Measurements from ENCODE around the gene SPINT2. TPM values are rescaled to one million over a fixed set of nuclear protein-coding genes. Genes with fewer than 3 reads are reported as not detected.

Gene SPINT2
- total RNA-seq, 2 donors from 2014 or later, result 11.1 to 52.7 TPM

DNA sequence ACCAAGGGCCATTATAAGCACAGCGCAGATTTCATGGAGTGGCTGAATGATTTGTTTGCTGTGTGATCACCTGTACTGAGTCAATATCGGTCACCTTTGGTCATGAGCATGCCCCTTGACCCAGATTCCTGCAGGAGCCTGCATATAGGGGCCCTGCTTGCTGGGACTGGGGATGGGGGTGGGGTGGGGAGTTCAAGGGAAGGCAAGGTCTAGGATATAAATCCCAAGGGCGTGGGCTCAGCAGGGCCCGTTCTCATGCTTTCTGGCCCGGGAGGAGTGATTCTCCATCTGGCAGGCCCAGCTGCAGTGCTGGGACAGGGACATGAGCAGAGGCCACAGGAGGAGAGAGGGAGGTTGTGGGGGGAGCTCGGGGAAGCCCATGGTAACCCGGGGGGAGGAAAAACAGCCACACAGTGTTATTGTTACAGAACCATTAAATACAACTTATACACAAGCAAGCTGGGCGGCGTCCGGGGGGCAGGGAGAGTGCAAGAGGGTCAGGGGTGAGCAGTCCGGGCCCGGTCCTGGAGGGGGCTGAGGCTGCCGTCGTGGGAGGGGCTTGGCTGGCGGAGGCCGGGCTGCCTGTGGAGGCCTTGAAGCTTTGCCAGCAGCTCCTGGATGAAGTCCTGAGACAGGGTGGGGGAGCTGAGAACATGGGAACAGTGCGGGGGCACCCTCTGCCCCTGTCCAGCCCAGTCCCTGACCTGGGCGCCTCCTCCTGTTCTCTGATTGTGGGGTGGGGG lies 13.4 kb upstream of the SPINT2 start:
- Histone ChIP-seq H3K27ac (peak overlapping the region; percentile 88 to 90), H3K36me3 (no peaks in the 10 kb centered on the region), H3K4me1 (peaks cover 0 to 63% of the 10 kb centered on the region in 2 donors), H3K9me3 (no peaks in the 10 kb centered on the region), H3K4me3 (peak overlapping the region; percentile 19 to 43), H3K27me3 (no peaks in the 10 kb centered on the region)
- peak; percentile 73 for DNase-seq (ENCODE audit: low spot score)
- no peak for TF ChIP-seq CTCF (IDR thresholded peaks at IDR 0.05)

- Histone ChIP-seq H3K27ac (peak overlapping the region; percentile 88 to 90), H3K36me3 (no peaks in the 10 kb centered on the region), H3K9me3 (no peaks in the 10 kb centered on the region), H3K27me3 (no peaks in the 10 kb centered on the region), H3K4me1 (peaks cover 0 to 67% of the 10 kb centered on the region in 2 donors), H3K4me3 (peak overlapping the region; percentile 34 to 43)
- no peak for DNase-seq (ENCODE audit: low spot score)
- no peak for TF ChIP-seq CTCF (IDR thresholded peaks at IDR 0.05)
These were observed 12.8 kb upstream of the SPINT2 start for GRCh38 chr19:38251564-38252051.

DNA sequence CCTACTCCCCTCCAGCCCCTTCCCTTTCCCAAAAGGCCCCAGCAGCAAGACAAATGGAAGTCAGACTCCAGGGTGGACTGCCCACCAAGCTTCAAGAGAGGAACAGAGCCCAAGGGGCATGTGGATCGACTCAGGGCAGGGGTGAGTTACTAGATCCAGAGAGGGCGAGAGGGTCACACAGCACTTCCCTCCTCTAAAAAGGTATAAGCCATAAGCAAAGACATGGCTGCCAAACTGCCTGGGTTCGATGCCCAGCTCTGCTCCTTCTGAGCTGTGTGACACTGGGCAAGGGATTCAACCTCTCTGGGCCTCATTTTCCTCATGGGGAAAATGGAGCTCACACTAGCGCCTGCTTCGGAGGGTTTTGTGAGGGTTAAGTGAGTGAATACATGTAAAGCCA lies 12.0 kb upstream of the SPINT2 start:
- Histone ChIP-seq H3K27me3 (no peaks in the 10 kb centered on the region), H3K4me1 (peaks cover 0 to 67% of the 10 kb centered on the region in 2 donors), H3K4me3 (peak overlapping the region; percentile 34 to 43), H3K9me3 (no peaks in the 10 kb centered on the region), H3K36me3 (no peaks in the 10 kb centered on the region), H3K27ac (peak overlapping the region; percentile 88 to 90)
- no peak for TF ChIP-seq CTCF (IDR thresholded peaks at IDR 0.05)
- DNase-seq (ENCODE audit: low spot score), result no peak

DNA sequence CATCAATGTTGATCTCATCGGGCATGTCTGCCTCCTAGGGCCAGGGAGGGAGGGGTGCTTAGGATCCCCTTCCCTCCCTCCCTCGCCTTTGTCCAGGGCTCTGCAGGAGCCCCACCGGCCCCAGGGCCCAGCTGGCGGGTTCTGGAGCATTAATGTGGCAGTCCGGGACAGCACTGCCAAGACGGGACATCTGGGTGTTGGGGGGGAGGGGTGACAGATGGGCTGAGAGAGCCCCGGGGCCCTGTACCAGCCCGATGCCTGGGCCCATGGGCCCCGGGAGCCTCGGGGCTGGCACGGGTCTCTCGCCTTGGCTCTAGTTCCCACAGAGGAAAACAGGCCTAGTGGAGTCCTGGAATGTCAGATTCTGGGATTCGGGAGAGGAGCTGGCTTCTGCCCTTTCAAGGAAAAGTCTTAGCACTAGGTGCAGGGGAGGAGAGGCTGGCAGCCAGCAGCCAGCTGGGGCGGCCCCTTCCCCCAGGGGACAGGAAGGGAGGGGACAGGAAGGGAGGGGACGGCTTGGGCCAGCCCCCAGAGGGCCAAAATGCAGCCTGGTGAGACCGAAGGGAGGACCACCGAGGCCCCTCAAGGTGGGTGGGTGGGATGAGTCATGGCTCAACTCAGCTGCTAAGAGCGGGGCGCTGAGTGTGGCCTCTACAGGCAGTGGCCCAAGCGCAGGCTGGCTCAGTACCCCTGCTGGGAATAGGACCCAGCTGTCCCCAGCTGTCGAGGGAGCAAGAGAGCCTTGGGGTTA lies 11.3 kb upstream of the SPINT2 start:
- Histone ChIP-seq H3K27ac (peak overlapping the region; percentile 88 to 90), H3K9me3 (no peaks in the 10 kb centered on the region), H3K4me3 (peak overlapping the region; percentile 34 to 43), H3K4me1 (peaks cover 0 to 59% of the 10 kb centered on the region in 2 donors), H3K27me3 (no peaks in the 10 kb centered on the region), H3K36me3 (no peaks in the 10 kb centered on the region)
- no peak for DNase-seq (ENCODE audit: low spot score)
- no peak for TF ChIP-seq CTCF (IDR thresholded peaks at IDR 0.05)

- peak overlapping the region in 1 of 2 donors; percentile 43 for H3K4me3 ChIP-seq
These were observed 10.6 kb upstream of the SPINT2 start for GRCh38 chr19:38253788-38254187.

More at GRCh38 chr19:38253788-38254187, 10.6 kb upstream of the SPINT2 start:
- no peaks in the 10 kb centered on the region for H3K36me3 ChIP-seq
- H3K4me1 ChIP-seq, result peaks cover 0 to 57% of the 10 kb centered on the region in 2 donors
- no peaks in the 10 kb centered on the region for H3K9me3 ChIP-seq
- H3K27ac ChIP-seq, result peak overlapping the region; percentile 88 to 90
- no peak for DNase-seq (ENCODE audit: low spot score)
- no peak for TF ChIP-seq CTCF (IDR thresholded peaks at IDR 0.05)
- H3K27me3 ChIP-seq, result no peaks in the 10 kb centered on the region
